Stimulated activated CD4-positive, alpha-beta T cell treated with anti-CD3 and anti-CD28 coated beads, Interleukin-4, amount 100 ng/mL, for 1 hour (primary cell): ENCODE data around the gene SMAD1.
"Not testable (repeated sequence)": the region's sequence is repeated elsewhere in the genome, so short reads cannot be mapped to it uniquely, and the experiment has no call there.

Experiments used
- DNase-seq: peaks from one replicate; pipeline ENCODE4 v3.0.0-alpha.2; 2020

SMAD1 gene

GRCh38 chr4:145566086-145566708 is 84.5 kb downstream of the SMAD1 start:
- DNase-seq = no peak

GRCh38 chr4:145566768-145567167 is 85.1 kb downstream of the SMAD1 start:
- no peak for DNase-seq

GRCh38 chr4:145567516-145567915 is 85.9 kb downstream of the SMAD1 start:
- DNase-seq = no peak

- not testable (repeated sequence) for DNase-seq
Measured at GRCh38 chr4:145574546-145574945, 92.9 kb downstream of the SMAD1 start.

- no peak for DNase-seq
Measured at GRCh38 chr4:145580906-145581305, 99.3 kb downstream of the SMAD1 start.

GRCh38 chr4:145583191-145584055 is 101.8 kb downstream of the SMAD1 start:
- DNase-seq = no peak

- DNase-seq = no peak
Measured at GRCh38 chr4:145587088-145587754, 105.6 kb downstream of the SMAD1 start.

GRCh38 chr4:145589381-145589780 is 107.7 kb downstream of the SMAD1 start:
- DNase-seq = not testable (repeated sequence)

- DNase-seq = no peak
Measured at GRCh38 chr4:145589916-145590702, 108.5 kb downstream of the SMAD1 start.

- DNase-seq = no peak
Measured at GRCh38 chr4:145602129-145602760, 120.6 kb downstream of the SMAD1 start.

GRCh38 chr4:145605941-145606340 is 124.3 kb downstream of the SMAD1 start:
- DNase-seq = no peak
